BJ (cell line): Measurements from ENCODE around the gene NIFK. TPM values are rescaled to one million over a fixed set of nuclear protein-coding genes. Genes with fewer than 3 reads are reported as not detected.

Source experiments
- CTCF ChIA-PET: fragments of 350-600 bp; formaldehyde crosslinking; extraction: SDS; loops from one replicate; lab custom pipeline; 2021; ENCODE audit warnings: antibody characterized with exemption, inconsistent platforms; lab: Yijun Ruan, JAX
- POLR2A ChIA-PET: fragments of 300-600 bp; sonication (Branson Sonifier 250); formaldehyde crosslinking; extraction: SDS; loops from one replicate; lab custom pipeline; 2021; ENCODE audit warnings: antibody characterized with exemption; lab: Charles Lee
- DNase-seq: peaks from one replicate; pipeline ENCODE4 v3.0.0-alpha.2; 2011; ENCODE audit warnings: low read depth
- H3K27me3 ChIP-seq: 2 replicates; pipeline ENCODE4 v1.6.0; 2011; ENCODE audit warnings: low read length; ENCODE audit not compliant: control insufficient read depth, insufficient read depth
- H3K36me3 ChIP-seq: 2 replicates; pipeline ENCODE4 v1.5.1; 2011; ENCODE audit warnings: low read length; ENCODE audit not compliant: control insufficient read depth, insufficient read depth
- H3K4me3 ChIP-seq: 2 replicates; pipeline ENCODE4 v1.5.1; 2011; ENCODE audit warnings: low read depth, mild to moderate bottlenecking, control low read depth, low read length
- CTCF ChIP-seq: IDR thresholded peaks from 2 replicates; pipeline ENCODE4 v1.5.1; 2011; ENCODE audit warnings: low read depth, mild to moderate bottlenecking, control low read depth, inconsistent platforms, low read length, moderate library complexity; ENCODE audit not compliant: insufficient read depth
- polyA plus RNA-seq: library from polyadenylated mRNA; depleted of rRNA; stranded (reverse); fragments of >200 nt; gene quantifications from 2 replicates; pipeline ENCODE4 v1.2.3, GENCODE V29; 2011; rRNA removed

Gene NIFK
- polyA plus RNA-seq, 1 experiment, result 12.4 TPM

- Histone ChIP-seq H3K4me3 (no peak overlapping the region), H3K36me3 (no peaks in the 10 kb centered on the region), H3K27me3 (no peaks in the 10 kb centered on the region)
- TF ChIP-seq CTCF, result no peak
- no peak for DNase-seq
- POLR2A ChIA-PET, result no interaction called here
- CTCF ChIA-PET, result interaction anchor here (1.4 kb wide), 2 partner anchors 13 to 18 kb away, joined by 3 read pairs; no protein-coding TSS in a partner anchor
These were observed 49.8 kb downstream of the NIFK start for GRCh38 chr2:121686902-121687301.

GRCh38 chr2:121686218-121686617 lies 50.5 kb downstream of the NIFK start:
- CTCF ChIA-PET, result interaction anchor here (1.4 kb wide), 2 partner anchors 14 to 17 kb away, joined by 3 read pairs; no protein-coding TSS in a partner anchor
- POLR2A ChIA-PET, result no interaction called here
- H3K36me3 ChIP-seq, result no peaks in the 10 kb centered on the region

GRCh38 chr2:121682396-121683298 lies 54.0 kb downstream of the NIFK start:
- ChIA-PET POLR2A (no interaction called here), CTCF (no interaction called here)
- H3K36me3 ChIP-seq, result no peaks in the 10 kb centered on the region
- no peaks in the 10 kb centered on the region for H3K27me3 ChIP-seq
- no peak for TF ChIP-seq CTCF
- DNase-seq, result no peak
- no peak overlapping the region for H3K4me3 ChIP-seq

More at GRCh38 chr2:121686218-121686617, 50.5 kb downstream of the NIFK start:
- no peak for TF ChIP-seq CTCF
- no peak for DNase-seq
- Histone ChIP-seq H3K4me3 (no peak overlapping the region), H3K27me3 (no peaks in the 10 kb centered on the region)

DNA sequence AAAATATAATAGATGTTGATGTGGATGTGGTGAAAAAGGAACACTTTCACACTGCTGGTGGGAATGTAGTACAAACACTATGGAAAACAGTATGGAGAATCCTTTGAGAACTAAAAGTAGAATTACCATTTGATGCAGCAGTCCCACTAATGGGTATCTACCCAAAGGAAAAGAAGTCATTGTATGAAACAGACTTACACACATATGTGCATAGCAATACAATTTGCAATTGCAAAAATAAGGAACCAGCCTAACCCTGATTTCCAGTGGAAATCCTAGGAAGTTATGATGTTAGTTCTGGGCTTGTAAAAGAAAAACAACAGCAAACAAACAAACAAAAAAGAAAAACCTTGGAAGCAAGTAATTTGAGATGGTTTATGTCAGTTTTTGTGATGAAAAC lies 58.8 kb downstream of the NIFK start:
- no peaks in the 10 kb centered on the region for H3K36me3 ChIP-seq
- H3K27me3 ChIP-seq, result no peaks in the 10 kb centered on the region
- no peak for TF ChIP-seq CTCF
- CTCF ChIA-PET, result no interaction called here
- no peak for DNase-seq
- POLR2A ChIA-PET, result no interaction called here
- no peak overlapping the region for H3K4me3 ChIP-seq

Other genes with a start within 250 kb of the NIFK start
- gene RNU4ATAC, start 206.0 kb downstream of the NIFK start, polyA plus RNA-seq, result not detected in 2 replicates
- gene CLASP1, start 87.4 kb downstream of the NIFK start, polyA plus RNA-seq, result 7.1 and 12.4 TPM in 2 replicates
- 41.6 and 58.7 TPM in 2 replicates for gene TSN, start 18.8 kb upstream of the NIFK start, polyA plus RNA-seq